HG02943 (cell line): ENCODE data around the gene TLK1.

Experiments used
- ATAC-seq: cut with Tn5 transposase; IDR thresholded peaks from one replicate; pipeline ENCODE4 v1.9.1; 2021; ENCODE audit warnings: mild to moderate bottlenecking, low read depth, moderate library complexity; ENCODE audit not compliant: unreplicated experiment

Gene TLK1

GRCh38 chr2:171013851-171014250 lies 146.8 kb downstream of the TLK1 start:
- ATAC-seq = no peak

- ATAC-seq = no peak
Observed at GRCh38 chr2:171009386-171009785, 151.3 kb downstream of the TLK1 start.

GRCh38 chr2:171008550-171009205 lies 152.0 kb downstream of the TLK1 start:
- no peak for ATAC-seq

- no peak for ATAC-seq
Observed at GRCh38 chr2:171004833-171005232, 155.9 kb downstream of the TLK1 start.

GRCh38 chr2:171004363-171004762 lies 156.3 kb downstream of the TLK1 start:
- ATAC-seq = no peak

- no peak for ATAC-seq
Observed at GRCh38 chr2:170999654-171000053, 161.0 kb downstream of the TLK1 start.

- ATAC-seq = no peak
Observed at GRCh38 chr2:170997893-170998597, 162.6 kb downstream of the TLK1 start.

GRCh38 chr2:170996316-170996715 lies 164.4 kb downstream of the TLK1 start:
- ATAC-seq = no peak

- ATAC-seq = no peak
Observed at GRCh38 chr2:170991398-170992182, 169.1 kb downstream of the TLK1 start.

- ATAC-seq = no peak
Observed at GRCh38 chr2:170986566-170987258, 174.0 kb downstream of the TLK1 start.

GRCh38 chr2:170985407-170985806 lies 175.3 kb downstream of the TLK1 start:
- no peak for ATAC-seq

GRCh38 chr2:170984079-170984478 lies 176.6 kb downstream of the TLK1 start:
- no peak for ATAC-seq

- ATAC-seq = no peak
Observed at GRCh38 chr2:170975943-170976270, 184.8 kb downstream of the TLK1 start.

- no peak for ATAC-seq
Observed at GRCh38 chr2:170975127-170975942, 185.4 kb downstream of the TLK1 start.

- no peak for ATAC-seq
Observed at GRCh38 chr2:170974304-170974993, 186.2 kb downstream of the TLK1 start.

GRCh38 chr2:170973492-170974303 lies 187.0 kb downstream of the TLK1 start:
- peak; percentile 83 for ATAC-seq

GRCh38 chr2:170973225-170973491 lies 187.5 kb downstream of the TLK1 start:
- ATAC-seq = no peak

GRCh38 chr2:170972296-170973224 lies 188.1 kb downstream of the TLK1 start:
- ATAC-seq = no peak
